H1 (cell line): ENCODE measurements around the gene OTOF. TPM values are rescaled to one million over a fixed set of nuclear protein-coding genes. Genes with fewer than 3 reads are reported as not detected.
A peak's percentile ranks its signal among the peaks of the same experiment; 100 is the strongest.

Source experiments
- CTCF ChIA-PET: fragments of 300-600 bp; sonication (Branson Sonifier 250); formaldehyde crosslinking; loops from one replicate; lab custom pipeline; 2021; ENCODE audit not compliant: partially characterized antibody; lab: Charles Lee
- POLR2A ChIA-PET: fragments of 300-600 bp; sonication (Branson Sonifier 250); formaldehyde crosslinking; loops from one replicate; lab custom pipeline; 2021; ENCODE audit warnings: inconsistent platforms; ENCODE audit not compliant: partially characterized antibody; lab: Charles Lee
- DNase-seq, 2 experiments: peaks; one replicate each; pipeline versions ENCODE4 v3.0.0 to v3.0.0-alpha.2; 2010 to 2022; ENCODE audit warnings: low spot score in 2 of 2, low read depth in 1 of 2, mixed read lengths in 1 of 2
- FAIRE-seq: peaks from 2 replicates; lab custom pipeline; 2011; peaks lifted over from hg19 to GRCh38; lab: Jason Lieb, UNC
- H2AFZ ChIP-seq: 2 replicates; pipeline ENCODE4 v1.8.1; 2012; ENCODE audit warnings: low read length, inconsistent platforms
- H2AK5ac ChIP-seq: 2 replicates; pipeline ENCODE4 v1.6.1; 2013; ENCODE audit warnings: low read depth, low read length
- H2BK120ac ChIP-seq: replicated peaks from 2 replicates; pipeline ENCODE3; 2013; ENCODE audit warnings: low read depth, low read length, inconsistent platforms
- H2BK12ac ChIP-seq: 2 replicates; pipeline ENCODE4 v1.6.1; 2013; ENCODE audit warnings: low read depth, low read length
- H2BK15ac ChIP-seq: 2 replicates; pipeline ENCODE4 v1.6.1; 2013; ENCODE audit warnings: low read length
- H2BK20ac ChIP-seq: 2 replicates; pipeline ENCODE4 v1.6.1; 2013; ENCODE audit warnings: low read length
- H2BK5ac ChIP-seq: 2 replicates; pipeline ENCODE4 v1.6.1; 2013; ENCODE audit warnings: low read depth, low read length
- H3K14ac ChIP-seq: 2 replicates; pipeline ENCODE4 v1.6.1; 2013; ENCODE audit warnings: inconsistent platforms; ENCODE audit not compliant: insufficient read length
- H3K18ac ChIP-seq: 2 replicates; pipeline ENCODE4 v1.6.1; 2013; ENCODE audit warnings: low read length; ENCODE audit errors: extremely low read depth
- H3K23ac ChIP-seq: 2 replicates; pipeline ENCODE4 v1.6.1; 2013; ENCODE audit warnings: inconsistent platforms; ENCODE audit not compliant: insufficient read length
- H3K23me2 ChIP-seq: 2 replicates; pipeline ENCODE4 v1.6.1; 2013; ENCODE audit warnings: low read depth, low read length
- H3K27ac ChIP-seq: 2 replicates; pipeline ENCODE4 v1.6.1; 2011; ENCODE audit warnings: low read depth, low read length, inconsistent platforms
- H3K27me3 ChIP-seq, 4 experiments: replicated peaks in 1 of 4; 1 replicate in 1 of 4; 2 replicates in 3 of 4; pipeline versions ENCODE4 v1.6.1 to v1.8.1; 2011 to 2013; ENCODE audit warnings: low read length in 3 of 4, mild to moderate bottlenecking in 3 of 4, inconsistent platforms in 2 of 4, mixed read lengths in 2 of 4, moderate library complexity in 1 of 4; ENCODE audit not compliant: control insufficient read depth in 3 of 4, insufficient read depth in 3 of 4; ENCODE audit errors: extremely low read depth in 1 of 4
- H3K36me3 ChIP-seq, 4 experiments: 2 replicates each; pipeline versions ENCODE4 v1.6.1 to v1.8.1; 2011 to 2013; ENCODE audit warnings: mild to moderate bottlenecking in 4 of 4, low read length in 3 of 4, moderate library complexity in 2 of 4, control low read depth in 1 of 4, inconsistent platforms in 1 of 4; ENCODE audit not compliant: insufficient read depth in 4 of 4, control insufficient read depth in 2 of 4
- H3K4ac ChIP-seq: replicated peaks from 2 replicates; pipeline ENCODE3; 2013; ENCODE audit warnings: low read length, low read depth, mixed read lengths, inconsistent platforms; ENCODE audit not compliant: insufficient read length
- H3K4me1 ChIP-seq, 4 experiments: replicated peaks in 1 of 4; 1 replicate in 1 of 4; 2 replicates in 3 of 4; pipeline versions ENCODE4 v1.6.1 to v1.8.1; 2011 to 2013; ENCODE audit warnings: low read length in 3 of 4, inconsistent platforms in 2 of 4, mixed read lengths in 1 of 4; ENCODE audit not compliant: insufficient read depth in 4 of 4, control insufficient read depth in 3 of 4
- H3K4me2 ChIP-seq, 2 experiments: 2 replicates each; pipeline versions ENCODE4 v1.6.1 to v1.8.1; 2011 to 2013; ENCODE audit warnings: low read depth in 2 of 2, low read length in 2 of 2, control low read depth in 1 of 2, inconsistent platforms in 1 of 2, mild to moderate bottlenecking in 1 of 2; ENCODE audit not compliant: insufficient read depth in 1 of 2
- H3K4me3 ChIP-seq, 4 experiments: fragments of 200-600, 300-600 bp in 1 of 4; sonication (generic), shearing (Covaris generic), sonication (Bioruptor Twin) in 1 of 4; 2 replicates each; pipeline versions ENCODE4 v1.5.1 to v1.8.1; 2011 to 2016; ENCODE audit warnings: low read length in 4 of 4, low read depth in 3 of 4, control low read depth in 2 of 4, inconsistent platforms in 2 of 4, mild to moderate bottlenecking in 2 of 4, mixed read lengths in 1 of 4, moderate library complexity in 1 of 4; ENCODE audit not compliant: insufficient read depth in 2 of 4; ENCODE audit errors: extremely low read depth in 1 of 4
- H3K56ac ChIP-seq: replicated peaks from 2 replicates; pipeline ENCODE3; 2013; ENCODE audit warnings: low read depth, mild to moderate bottlenecking, mixed read lengths, low read length, inconsistent platforms; ENCODE audit not compliant: insufficient read length
- H3K79me1 ChIP-seq: 2 replicates; pipeline ENCODE4 v1.6.1; 2013; ENCODE audit warnings: low read depth, low read length, control low read depth
- H3K79me2 ChIP-seq, 2 experiments: 2 replicates each; pipeline versions ENCODE4 v1.6.1 to v1.8.1; 2012 to 2013; ENCODE audit warnings: low read length in 2 of 2, mild to moderate bottlenecking in 2 of 2, inconsistent platforms in 1 of 2; ENCODE audit not compliant: insufficient read depth in 2 of 2, control insufficient read depth in 1 of 2
- H3K9ac ChIP-seq, 4 experiments: replicated peaks in 1 of 4; 1 replicate in 1 of 4; 2 replicates in 3 of 4; pipeline versions ENCODE4 v1.6.1 to v1.8.1; 2011 to 2013; ENCODE audit warnings: low read depth in 3 of 4, low read length in 3 of 4, control low read depth in 2 of 4, mild to moderate bottlenecking in 2 of 4, moderate library complexity in 2 of 4, inconsistent platforms in 1 of 4; ENCODE audit errors: extremely low read depth in 1 of 4
- H3K9me3 ChIP-seq, 2 experiments: 2 replicates each; pipeline versions ENCODE4 v1.6.1 to v1.8.1; 2012 to 2013; ENCODE audit warnings: mild to moderate bottlenecking in 2 of 2, moderate library complexity in 2 of 2, control low read depth in 1 of 2, inconsistent platforms in 1 of 2, low read depth in 1 of 2, low read length in 1 of 2, mixed read lengths in 1 of 2; ENCODE audit not compliant: insufficient read depth in 2 of 2
- H4K20me1 ChIP-seq, 2 experiments: replicated peaks in 1 of 2; 2 replicates each; pipeline versions ENCODE3 to v1.8.1; 2011 to 2013; ENCODE audit warnings: inconsistent platforms in 2 of 2, low read length in 2 of 2, mild to moderate bottlenecking in 1 of 2; ENCODE audit not compliant: insufficient read depth in 2 of 2, control insufficient read depth in 1 of 2
- H4K5ac ChIP-seq: 2 replicates; pipeline ENCODE4 v1.6.1; 2013; ENCODE audit warnings: low read length, low read depth, mixed read lengths, inconsistent platforms; ENCODE audit not compliant: insufficient read length
- H4K8ac ChIP-seq: 2 replicates; pipeline ENCODE4 v1.8.0; 2013; ENCODE audit warnings: mild to moderate bottlenecking, moderate library complexity, low read length, inconsistent platforms; ENCODE audit not compliant: insufficient read depth; ENCODE audit errors: extremely low read depth
- H4K91ac ChIP-seq: replicated peaks from 2 replicates; pipeline ENCODE3; 2013; ENCODE audit warnings: low read length, mixed read lengths, inconsistent platforms; ENCODE audit not compliant: insufficient read length
- CEBPB ChIP-seq: IDR thresholded peaks from 2 replicates; pipeline ENCODE4 v1.6.1; 2012; ENCODE audit warnings: low read depth, low read length
- CREB1 ChIP-seq: IDR thresholded peaks from 2 replicates; pipeline ENCODE4 v1.6.1; 2012; ENCODE audit warnings: inconsistent platforms
- RAD21 ChIP-seq, 2 experiments: IDR thresholded peaks in 1 of 2; conservative IDR thresholded peaks in 1 of 2; 2 replicates each; pipeline ENCODE4 v1.6.1; 2011; ENCODE audit warnings: low read depth in 2 of 2, low read length in 2 of 2, improper control_type of control experiment in 1 of 2, inconsistent platforms in 1 of 2, mild to moderate bottlenecking in 1 of 2, moderate library complexity in 1 of 2
- SIN3A ChIP-seq, 2 experiments: IDR thresholded peaks in 1 of 2; conservative IDR thresholded peaks in 1 of 2; 2 replicates each; pipeline ENCODE4 v1.6.1; 2011 to 2012; ENCODE audit warnings: low read length in 2 of 2, improper control_type of control experiment in 1 of 2, low read depth in 1 of 2, mild to moderate bottlenecking in 1 of 2
- SUZ12 ChIP-seq: fragments of 200-600 bp; sonication (generic); IDR thresholded peaks from 2 replicates; pipeline ENCODE4 v1.6.1; 2012; ENCODE audit warnings: mild to moderate bottlenecking, inconsistent platforms, low read length, moderate library complexity, mixed read lengths
- TAF7 ChIP-seq: optimal IDR thresholded peaks from 2 replicates; pipeline ENCODE3; 2011; ENCODE audit warnings: low read depth, mild to moderate bottlenecking, inconsistent platforms, low read length, moderate library complexity, borderline replicate concordance
- TEAD4 ChIP-seq: IDR thresholded peaks from 2 replicates; pipeline ENCODE4 v1.6.1; 2012; ENCODE audit warnings: low read depth, low read length, inconsistent platforms, mixed read lengths
- WGBS, 2 experiments: shearing (Covaris generic) in 1 of 2; methylation state at CpG; one replicate each; pipeline versions ENCODE4 v1.1.6 to v1.1.7; 2013 to 2015; ENCODE audit warnings: low lambda C conversion rate in 2 of 2, mixed read lengths in 2 of 2, inconsistent platforms in 1 of 2, low coverage in 1 of 2, missing lambda C conversion rate in 1 of 2; ENCODE audit not compliant: insufficient replicate concordance in 2 of 2, insufficient coverage in 1 of 2, insufficient read length in 1 of 2; ENCODE audit errors: extremely low coverage in 1 of 2, missing lambda C conversion rate in 1 of 2; 5-methylcytosine and 5-hydroxymethylcytosine counted together
- polyA plus RNA-seq, 7 experiments: library from polyadenylated mRNA; depleted of rRNA in 3 of 7; stranded (reverse) in 5 of 7; unstranded in 2 of 7; fragments of >200 nt in 5 of 7; fragments of 200-250 nt in 2 of 7; gene quantifications; 1 replicate in 5 of 7; 2 replicates in 1 of 7; 4 replicates in 1 of 7; pipeline versions ENCODE4 v1.2.1 to v1.2.3, GENCODE V29; 2011 to 2013; ENCODE audit warnings: missing spikeins in 2 of 7, mixed read lengths in 2 of 7
- total RNA-seq: library from RNA; stranded (reverse); fragmentation: NEBNext Ultra II Directional; extraction: Animal tissue kit (Norgen Biotek cat#: 25700); gene quantifications from 2 replicates; pipeline ENCODE4 v1.2.1, GENCODE V29; 2021
- TF ChIP-seq, protein P1 (sequence below), 3 experiments: IDR thresholded peaks; 1 replicate in 2 of 3; 2 replicates in 1 of 3; pipeline versions ENCODE4 v1.5.1 to v1.6.1; 2011; ENCODE audit warnings: low read length in 3 of 3, mild to moderate bottlenecking in 3 of 3, inconsistent platforms in 2 of 3, low read depth in 1 of 3, moderate library complexity in 1 of 3; ENCODE audit not compliant: insufficient read depth in 1 of 3; ENCODE audit errors: control extremely low read depth in 1 of 3

Gene OTOF
- total and polyA plus RNA-seq, 2 of the 8 experiments (the other 6 are each of a cell fraction or from before 2014, with no cell fraction given) = 0.06 TPM; not detected in 1

- Histone ChIP-seq H3K4ac (no peak overlapping the region), H3K56ac (no peak overlapping the region), H3K27me3 (peaks cover 0 to 3% (median 0%) of the 10 kb centered on the region in 4 experiments; a peak in 1 of 7 replicates), H3K27ac (no peak overlapping the region), H4K20me1 (peaks cover 0 to 6% of the 10 kb centered on the region in 2 experiments), H3K4me1 (peaks cover 0 to 3% (median 0%) of the 10 kb centered on the region in 4 experiments; a peak in 2 of 7 replicates), H2AK5ac (no peak overlapping the region), H3K14ac (no peak overlapping the region), H3K9ac (no peak overlapping the region), H3K4me2 (no peak overlapping the region), H2BK5ac (no peak overlapping the region), H3K18ac (no peak overlapping the region), H3K4me3 (no peak overlapping the region), H3K23me2 (peaks cover 6% of the 10 kb centered on the region; the same call in 1 of the 2 replicates), H3K79me2 (no peaks in the 10 kb centered on the region), H3K23ac (no peak overlapping the region), H2AFZ (no peak overlapping the region), H4K91ac (no peak overlapping the region), H4K8ac (no peak overlapping the region), H2BK15ac (no peak overlapping the region), H3K36me3 (no peaks in the 10 kb centered on the region), H4K5ac (no peak overlapping the region), H2BK12ac (no peak overlapping the region), H2BK20ac (no peak overlapping the region), H3K9me3 (no peaks in the 10 kb centered on the region; a peak in 1 of 4 replicates), H2BK120ac (no peak overlapping the region), H3K79me1 (no peaks in the 10 kb centered on the region)
- DNase-seq = peak; percentile 75 to 93
- CTCF ChIA-PET = interaction anchor here (0.6 to 8.2 kb wide), 47 partner anchors 8 to 613 kb away, joined by 3 to 68 read pairs (median 4); partner anchors contain the start of genes ADGRF3, DRC1, OTOF and SELENOI
- no peak for FAIRE-seq
- POLR2A ChIA-PET = no interaction called here
- TF ChIP-seq CEBPB = peak; percentile 46; the same call in 1 of the 2 replicates
- peak; percentile 90 to 94 for TF ChIP-seq RAD21 (IDR thresholded peaks at IDR 0.05 in 1 of 2, conservative IDR thresholded peaks at IDR 0.05 in 1 of 2; ENCODE audit: low read depth in 2 of 2, low read length in 2 of 2)
- TF ChIP-seq SIN3A (conservative IDR thresholded peaks at IDR 0.05 in 1 of 2, IDR thresholded peaks at IDR 0.05 in 1 of 2; ENCODE audit: low read depth in 1 of 2, low read length in 2 of 2) = no peak
- TF ChIP-seq CREB1 = no peak
- TF ChIP-seq, protein P1, sequence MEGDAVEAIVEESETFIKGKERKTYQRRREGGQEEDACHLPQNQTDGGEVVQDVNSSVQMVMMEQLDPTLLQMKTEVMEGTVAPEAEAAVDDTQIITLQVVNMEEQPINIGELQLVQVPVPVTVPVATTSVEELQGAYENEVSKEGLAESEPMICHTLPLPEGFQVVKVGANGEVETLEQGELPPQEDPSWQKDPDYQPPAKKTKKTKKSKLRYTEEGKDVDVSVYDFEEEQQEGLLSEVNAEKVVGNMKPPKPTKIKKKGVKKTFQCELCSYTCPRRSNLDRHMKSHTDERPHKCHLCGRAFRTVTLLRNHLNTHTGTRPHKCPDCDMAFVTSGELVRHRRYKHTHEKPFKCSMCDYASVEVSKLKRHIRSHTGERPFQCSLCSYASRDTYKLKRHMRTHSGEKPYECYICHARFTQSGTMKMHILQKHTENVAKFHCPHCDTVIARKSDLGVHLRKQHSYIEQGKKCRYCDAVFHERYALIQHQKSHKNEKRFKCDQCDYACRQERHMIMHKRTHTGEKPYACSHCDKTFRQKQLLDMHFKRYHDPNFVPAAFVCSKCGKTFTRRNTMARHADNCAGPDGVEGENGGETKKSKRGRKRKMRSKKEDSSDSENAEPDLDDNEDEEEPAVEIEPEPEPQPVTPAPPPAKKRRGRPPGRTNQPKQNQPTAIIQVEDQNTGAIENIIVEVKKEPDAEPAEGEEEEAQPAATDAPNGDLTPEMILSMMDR (IDR thresholded peaks at IDR 0.05; ENCODE audit: control extremely low read depth in 1 of 3, insufficient read depth in 1 of 3, low read depth in 1 of 3, low read length in 3 of 3) = peak in 2 of 3 experiments; percentile 85 to 86; a peak in 3 of 4 replicates
- no peak for TF ChIP-seq TEAD4
- no peak for TF ChIP-seq SUZ12
- no peak for TF ChIP-seq TAF7
- 23% methylated on average over 5 of the region's 5 CpGs; no CpG with 5 or more reads in 1 of the 2 experiments for WGBS, 2 experiments
These were observed 8.7 kb downstream of the OTOF start for GRCh38 chr2:26469092-26469710.
